Measurements from ENCODE around the gene SUGCT. TPM values are rescaled to one million over a fixed set of nuclear protein-coding genes. Genes with fewer than 3 reads are reported as not detected.

SUGCT gene
- total RNA-seq, 1 experiment from 2014 or later, result 5.4 TPM

DNA sequence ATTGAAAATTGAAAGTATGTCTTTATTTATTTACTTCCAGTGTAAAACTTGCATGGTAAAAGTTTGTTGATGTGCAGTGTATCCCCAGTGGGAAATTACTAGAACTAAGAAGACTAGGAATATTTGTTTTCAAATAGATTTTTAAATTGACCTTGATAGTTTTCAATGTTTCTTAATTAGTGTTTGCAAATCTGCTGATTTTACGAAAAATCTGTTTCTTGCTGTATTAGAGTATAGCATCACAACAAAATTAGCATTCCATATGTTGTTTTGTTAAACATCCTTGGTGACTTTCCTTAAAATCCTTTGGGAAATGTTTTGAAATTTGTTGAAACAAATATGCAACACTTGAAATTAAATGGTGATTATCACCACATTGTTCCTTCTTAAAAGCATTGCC lies 425.9 kb downstream of the SUGCT start:
- Histone ChIP-seq H3T11ph (ENCODE audit: low read length) (no peak overlapping the region), H3K27ac (ENCODE audit: insufficient read length, low read depth, low read length) (no peak overlapping the region), H2AFZ (ENCODE audit: low read length) (no peak overlapping the region), H4K91ac (ENCODE audit: insufficient read length, low read depth, low read length) (no peak overlapping the region), H3K4ac (ENCODE audit: low read depth, low read length) (no peak overlapping the region), H2BK5ac (ENCODE audit: insufficient read length, low read length) (no peak overlapping the region), H3K9me3 (ENCODE audit: control insufficient read depth, low read depth, low read length) (no peaks in the 10 kb centered on the region), H3K27me3 (ENCODE audit: insufficient read depth, low read length) (no peaks in the 10 kb centered on the region), H3K79me2 (ENCODE audit: insufficient read depth, low read length) (no peaks in the 10 kb centered on the region), H3K23me2 (ENCODE audit: insufficient read length, low read depth, low read length, poor library complexity, severe bottlenecking) (no peaks in the 10 kb centered on the region), H3K4me1 (ENCODE audit: insufficient read depth, low read length) (no peaks in the 10 kb centered on the region), H2AK5ac (ENCODE audit: insufficient read length, low read length) (no peak overlapping the region), H3K4me2 (ENCODE audit: insufficient read depth, insufficient read length, low read length) (no peak overlapping the region), H4K5ac (ENCODE audit: insufficient read length, low read depth, low read length) (no peak overlapping the region), H3K18ac (ENCODE audit: insufficient read length, low read depth, low read length) (no peak overlapping the region), H4K20me1 (ENCODE audit: control insufficient read depth, insufficient read depth, insufficient read length) (no peaks in the 10 kb centered on the region), H3K23ac (ENCODE audit: insufficient read length, low read depth, low read length) (no peak overlapping the region), H2BK120ac (ENCODE audit: low read depth, low read length, poor library complexity, severe bottlenecking) (no peak overlapping the region), H3K79me1 (ENCODE audit: insufficient read depth, low read depth, low read length, poor library complexity, severe bottlenecking) (no peaks in the 10 kb centered on the region), H3K56ac (ENCODE audit: insufficient read length, low read depth, low read length) (no peak overlapping the region), H2BK15ac (ENCODE audit: low read depth, low read length) (no peak overlapping the region), H3K14ac (ENCODE audit: insufficient read depth, low read length) (no peak overlapping the region), H2BK20ac (ENCODE audit: low read depth, low read length, poor library complexity, severe bottlenecking) (no peak overlapping the region), H3K9ac (ENCODE audit: extremely low read depth, insufficient read length, low read length) (no peak overlapping the region), H2BK12ac (ENCODE audit: insufficient read length, low read depth, low read length) (no peak overlapping the region), H4K8ac (replicated peaks; ENCODE audit: insufficient read length, low read depth, low read length) (no peak overlapping the region)
- H3K9me3 Mint-ChIP-seq, result peaks cover 0 to 3% of the 10 kb centered on the region in 2 experiments; a peak in 1 of 5 replicates
- peaks cover 0 to 2% (median 0%) of the 10 kb centered on the region in 3 experiments; a peak in 1 of 7 replicates for H3K36me3 Mint-ChIP-seq (ENCODE audit: insufficient read depth in 1 of 3, low read depth in 3 of 3)
- no peak for DNase-seq
- no peak overlapping the region for H3K27ac Mint-ChIP-seq
- no peak overlapping the region for H3K4me3 Mint-ChIP-seq
- no peaks in the 10 kb centered on the region for H3K27me3 Mint-ChIP-seq (ENCODE audit: low read depth)
- TF ChIP-seq, protein P1, sequence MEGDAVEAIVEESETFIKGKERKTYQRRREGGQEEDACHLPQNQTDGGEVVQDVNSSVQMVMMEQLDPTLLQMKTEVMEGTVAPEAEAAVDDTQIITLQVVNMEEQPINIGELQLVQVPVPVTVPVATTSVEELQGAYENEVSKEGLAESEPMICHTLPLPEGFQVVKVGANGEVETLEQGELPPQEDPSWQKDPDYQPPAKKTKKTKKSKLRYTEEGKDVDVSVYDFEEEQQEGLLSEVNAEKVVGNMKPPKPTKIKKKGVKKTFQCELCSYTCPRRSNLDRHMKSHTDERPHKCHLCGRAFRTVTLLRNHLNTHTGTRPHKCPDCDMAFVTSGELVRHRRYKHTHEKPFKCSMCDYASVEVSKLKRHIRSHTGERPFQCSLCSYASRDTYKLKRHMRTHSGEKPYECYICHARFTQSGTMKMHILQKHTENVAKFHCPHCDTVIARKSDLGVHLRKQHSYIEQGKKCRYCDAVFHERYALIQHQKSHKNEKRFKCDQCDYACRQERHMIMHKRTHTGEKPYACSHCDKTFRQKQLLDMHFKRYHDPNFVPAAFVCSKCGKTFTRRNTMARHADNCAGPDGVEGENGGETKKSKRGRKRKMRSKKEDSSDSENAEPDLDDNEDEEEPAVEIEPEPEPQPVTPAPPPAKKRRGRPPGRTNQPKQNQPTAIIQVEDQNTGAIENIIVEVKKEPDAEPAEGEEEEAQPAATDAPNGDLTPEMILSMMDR (conservative IDR thresholded peaks at IDR 0.05), result no peak
- no peaks in the 10 kb centered on the region for H3K4me1 Mint-ChIP-seq
- WGBS (ENCODE audit: extremely low coverage, insufficient read length, low lambda C conversion rate), result no CpG with 5 or more reads among the region's 1 CpG
